GM12892 (cell line): ENCODE measurements around the gene SGTA.

Experiments used
- POLR2A ChIP-seq: IDR thresholded peaks from 2 replicates; pipeline ENCODE4 v1.6.1; 2011; ENCODE audit warnings: low read depth, low read length, control low read depth
- POLR2AphosphoS5 ChIP-seq: IDR thresholded peaks from 2 replicates; pipeline ENCODE4 v1.6.1; 2011; ENCODE audit warnings: low read depth, low read length, control low read depth
- TAF1 ChIP-seq: IDR thresholded peaks from 2 replicates; pipeline ENCODE4 v1.6.1; 2011; ENCODE audit warnings: low read depth, mild to moderate bottlenecking, control low read depth, low read length, borderline replicate concordance

DNA sequence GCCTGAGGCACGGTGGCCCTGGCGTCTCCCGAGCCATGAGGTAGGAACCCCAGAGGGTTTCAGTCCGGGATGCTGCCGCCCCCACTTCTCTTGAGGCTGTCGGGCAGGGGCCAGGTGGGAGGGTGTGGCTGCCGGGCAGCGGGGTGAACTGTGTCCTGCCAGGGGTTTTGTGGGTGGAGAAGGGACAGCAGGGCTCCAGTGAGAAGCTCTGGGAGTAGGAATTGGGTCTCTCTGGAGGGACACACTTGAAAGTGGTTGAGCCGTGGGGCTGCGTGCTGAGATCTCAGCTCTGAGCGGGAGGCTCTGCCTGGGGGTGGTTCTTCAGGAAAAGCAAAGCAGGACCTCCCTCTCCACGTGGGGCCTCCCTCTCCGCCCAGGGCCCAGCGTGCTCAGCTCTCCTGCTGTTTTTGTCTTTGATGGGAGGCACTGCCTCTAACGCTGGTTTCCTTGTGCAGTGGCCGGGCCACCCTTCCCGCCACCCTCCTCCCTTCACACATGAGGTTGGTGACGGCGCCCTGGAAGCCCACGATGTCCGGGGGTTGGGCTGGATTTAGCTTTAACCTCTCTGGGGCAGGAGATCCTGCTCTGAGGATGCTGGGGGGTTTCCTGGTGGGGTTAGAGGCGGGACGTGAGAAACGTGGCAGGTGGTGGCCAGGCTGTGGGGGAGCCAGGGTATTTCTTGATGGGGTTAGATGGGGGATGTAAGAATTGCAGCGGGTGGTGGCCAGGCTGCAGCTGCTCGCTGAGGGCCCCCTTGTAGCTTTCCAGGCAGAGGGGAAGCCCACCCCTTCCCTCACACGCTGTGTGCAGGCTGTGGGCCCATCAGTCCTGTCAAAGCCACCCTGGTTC, 21.3 kb upstream of the SGTA start:
- TF ChIP-seq TAF1 (no peak), POLR2A (no peak), POLR2AphosphoS5 (no peak)
